Skeletal muscle satellite cell (primary cell): ENCODE measurements around the gene NTNG2.
"Not testable (repeated sequence)": the region's sequence is repeated elsewhere in the genome, so short reads cannot be mapped to it uniquely, and the experiment has no call there.

Source experiments
- H3K27me3 ChIP-seq: 2 replicates; pipeline ENCODE4 v1.7.0; 2013; ENCODE audit warnings: low read length; ENCODE audit not compliant: control insufficient read depth, insufficient read depth
- H3K36me3 ChIP-seq: 2 replicates; pipeline ENCODE4 v1.7.0; 2013; ENCODE audit warnings: mild to moderate bottlenecking, control low read depth, low read length; ENCODE audit not compliant: insufficient read depth
- H3K4me1 ChIP-seq: 2 replicates; pipeline ENCODE4 v1.7.0; 2013; ENCODE audit warnings: low read length; ENCODE audit not compliant: control insufficient read depth, insufficient read depth
- H3K4me2 ChIP-seq: 2 replicates; pipeline ENCODE4 v1.7.0; 2013; ENCODE audit warnings: mild to moderate bottlenecking, low read length
- H3K4me3 ChIP-seq: 2 replicates; pipeline ENCODE4 v1.7.0; 2013; ENCODE audit warnings: low read length
- H3K9ac ChIP-seq: 2 replicates; pipeline ENCODE4 v1.7.0; 2013; ENCODE audit warnings: mild to moderate bottlenecking, low read depth, low read length, moderate library complexity
- H3K9me3 ChIP-seq: replicated peaks from 2 replicates; pipeline ENCODE4 v1.7.0; 2013; ENCODE audit warnings: mild to moderate bottlenecking, control low read depth, low read length

NTNG2 gene

DNA sequence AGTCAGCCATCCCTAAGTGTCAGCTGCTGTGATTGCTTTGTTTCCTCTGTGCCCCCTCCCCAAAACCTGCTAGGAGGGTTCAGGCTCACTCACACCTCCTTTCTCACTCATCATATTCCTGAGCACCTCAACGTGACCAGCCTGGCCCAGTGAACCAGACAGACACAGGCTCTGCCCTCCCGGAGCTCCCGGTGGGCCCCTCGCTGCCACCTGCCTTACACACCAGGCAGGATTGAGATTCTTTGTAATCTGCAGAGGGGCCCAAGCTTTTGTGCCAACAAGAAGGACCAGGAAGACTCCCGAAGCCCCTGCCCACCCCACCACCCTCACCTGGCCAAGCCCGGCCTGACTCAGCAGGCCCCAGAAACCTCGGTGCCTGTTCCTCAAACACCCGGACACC, 87.8 kb downstream of the NTNG2 start:
- H3K4me1 ChIP-seq: no peaks in the 10 kb centered on the region

DNA sequence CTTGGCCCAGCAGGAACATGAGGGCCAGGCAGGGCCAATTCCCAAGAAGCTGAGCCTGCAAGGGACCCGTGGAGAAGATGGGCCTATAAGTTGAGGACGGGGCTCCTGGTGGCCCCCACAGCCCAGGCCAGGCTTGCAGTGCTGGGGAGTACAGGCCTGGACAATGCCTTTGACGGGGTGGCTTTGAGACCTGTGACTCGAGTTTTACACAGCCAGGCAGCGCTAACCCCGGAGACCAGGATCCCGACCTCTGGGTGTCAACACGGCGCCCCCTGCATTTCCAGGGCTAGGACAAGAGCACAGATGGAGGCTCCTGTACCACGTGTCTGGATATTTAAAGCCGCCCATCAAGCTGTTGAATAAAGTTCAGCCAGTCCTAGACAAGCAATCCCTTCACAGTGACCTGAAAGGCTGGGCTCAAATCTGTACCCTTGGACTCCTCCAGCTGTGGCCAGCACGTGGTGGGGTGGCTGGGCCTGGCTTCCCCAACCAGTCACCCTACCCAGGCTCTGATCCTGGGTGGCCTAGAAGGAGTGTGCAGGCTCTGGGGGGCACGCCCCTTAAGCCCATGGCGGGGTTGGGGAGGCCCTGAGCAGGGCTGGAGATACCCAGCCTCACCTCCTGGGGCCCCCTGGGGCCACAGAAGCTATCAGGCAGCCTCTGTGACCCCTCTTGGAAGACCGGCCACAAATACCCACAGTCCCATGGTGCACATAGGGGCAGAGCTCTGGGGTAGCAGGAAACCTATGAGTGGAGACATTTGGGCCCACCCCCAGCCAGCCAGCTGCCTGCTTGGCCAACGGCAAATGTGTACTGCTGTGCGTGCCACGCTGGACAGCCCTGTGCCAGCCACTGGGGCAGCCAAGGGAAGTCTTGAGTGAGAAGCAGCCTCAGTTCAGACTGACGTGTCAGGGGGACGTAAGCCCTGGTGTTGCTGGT, 88.7 kb downstream of the NTNG2 start:
- no peaks in the 10 kb centered on the region for H3K4me1 ChIP-seq
- no peak overlapping the region for H3K4me2 ChIP-seq
- no peaks in the 10 kb centered on the region for H3K9me3 ChIP-seq
- H3K9ac ChIP-seq: no peak overlapping the region
- no peak overlapping the region for H3K4me3 ChIP-seq
- H3K36me3 ChIP-seq: no peaks in the 10 kb centered on the region
- peaks cover 29% of the 10 kb centered on the region for H3K27me3 ChIP-seq

More for the DNA sequence above, 87.8 kb downstream of the NTNG2 start:
- no peak overlapping the region for H3K4me3 ChIP-seq
- H3K36me3 ChIP-seq: no peaks in the 10 kb centered on the region
- H3K27me3 ChIP-seq: peaks cover 38% of the 10 kb centered on the region
- no peak overlapping the region for H3K9ac ChIP-seq
- no peak overlapping the region for H3K4me2 ChIP-seq
- no peaks in the 10 kb centered on the region for H3K9me3 ChIP-seq

DNA sequence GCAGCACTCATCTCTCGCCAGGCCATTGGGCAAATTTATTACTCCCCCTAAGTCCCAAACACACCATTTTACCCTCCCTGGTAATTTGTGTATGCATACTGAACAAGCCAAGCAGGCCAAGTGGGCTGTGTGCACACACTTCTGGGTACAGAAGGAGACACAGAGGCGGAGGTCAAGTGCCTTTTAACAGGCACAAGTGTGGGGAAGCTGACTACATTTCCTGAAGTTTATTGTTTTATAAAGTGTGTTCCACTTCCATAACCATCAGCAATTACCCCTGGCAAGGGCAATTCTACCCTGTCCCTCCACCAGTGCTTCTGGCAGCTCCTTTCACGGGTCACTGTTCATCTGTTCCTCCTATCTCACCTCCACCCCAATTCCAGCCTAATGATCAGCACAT, 99.0 kb downstream of the NTNG2 start:
- no peaks in the 10 kb centered on the region for H3K9me3 ChIP-seq
- H3K9ac ChIP-seq: no peak overlapping the region
- H3K4me3 ChIP-seq: no peak overlapping the region
- no peaks in the 10 kb centered on the region for H3K27me3 ChIP-seq
- H3K4me2 ChIP-seq: no peak overlapping the region
- peaks cover 35% of the 10 kb centered on the region for H3K36me3 ChIP-seq
- no peaks in the 10 kb centered on the region for H3K4me1 ChIP-seq

DNA sequence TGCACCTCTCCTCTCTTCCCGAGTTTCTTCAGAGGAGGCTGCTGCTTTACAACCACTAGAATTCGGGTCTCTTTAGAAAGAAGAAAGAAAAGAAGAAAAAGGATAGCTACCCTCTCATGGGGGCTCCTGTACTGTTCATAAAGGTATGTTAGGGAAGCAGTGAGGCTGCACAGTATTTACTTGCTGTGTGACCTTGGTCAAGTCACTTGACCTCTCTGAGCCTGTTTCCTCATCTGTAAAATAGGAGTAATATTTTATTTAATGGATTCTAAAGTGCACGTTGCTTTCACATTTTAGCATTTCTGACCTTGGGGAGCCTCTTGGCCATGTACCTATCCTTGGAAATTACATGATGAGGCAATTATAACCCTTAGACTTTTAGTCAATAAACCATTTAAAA, 104.2 kb downstream of the NTNG2 start:
- H3K9me3 ChIP-seq: no peaks in the 10 kb centered on the region
- no peaks in the 10 kb centered on the region for H3K4me1 ChIP-seq
- no peaks in the 10 kb centered on the region for H3K27me3 ChIP-seq
- no peak overlapping the region for H3K9ac ChIP-seq
- H3K4me3 ChIP-seq: no peak overlapping the region
- H3K36me3 ChIP-seq: peaks cover 78% of the 10 kb centered on the region
- H3K4me2 ChIP-seq: no peak overlapping the region

DNA sequence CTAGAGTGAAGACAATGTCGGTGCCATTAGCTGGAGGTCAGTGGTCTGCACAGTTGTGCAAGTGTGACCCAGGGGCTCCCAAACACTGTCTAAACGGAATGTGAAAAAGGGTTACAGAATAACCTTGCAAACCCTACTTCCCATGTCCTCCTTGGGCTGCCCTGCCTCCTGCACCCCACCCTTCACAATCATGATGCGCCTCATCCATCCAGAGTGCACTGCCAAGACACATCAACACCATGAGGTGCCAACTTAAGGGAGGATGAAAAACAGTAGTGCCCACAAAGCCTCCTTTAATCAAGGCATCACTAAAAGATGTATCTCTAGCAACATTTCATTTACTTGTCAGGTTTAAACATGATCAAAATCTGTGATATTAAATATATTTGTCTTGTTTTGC, 105.8 kb downstream of the NTNG2 start:
- H3K36me3 ChIP-seq: peaks cover 75% of the 10 kb centered on the region
- H3K27me3 ChIP-seq: no peaks in the 10 kb centered on the region
- no peaks in the 10 kb centered on the region for H3K4me1 ChIP-seq
- H3K4me2 ChIP-seq: no peak overlapping the region
- no peak overlapping the region for H3K9ac ChIP-seq
- no peak overlapping the region for H3K4me3 ChIP-seq
- H3K9me3 ChIP-seq: no peaks in the 10 kb centered on the region

DNA sequence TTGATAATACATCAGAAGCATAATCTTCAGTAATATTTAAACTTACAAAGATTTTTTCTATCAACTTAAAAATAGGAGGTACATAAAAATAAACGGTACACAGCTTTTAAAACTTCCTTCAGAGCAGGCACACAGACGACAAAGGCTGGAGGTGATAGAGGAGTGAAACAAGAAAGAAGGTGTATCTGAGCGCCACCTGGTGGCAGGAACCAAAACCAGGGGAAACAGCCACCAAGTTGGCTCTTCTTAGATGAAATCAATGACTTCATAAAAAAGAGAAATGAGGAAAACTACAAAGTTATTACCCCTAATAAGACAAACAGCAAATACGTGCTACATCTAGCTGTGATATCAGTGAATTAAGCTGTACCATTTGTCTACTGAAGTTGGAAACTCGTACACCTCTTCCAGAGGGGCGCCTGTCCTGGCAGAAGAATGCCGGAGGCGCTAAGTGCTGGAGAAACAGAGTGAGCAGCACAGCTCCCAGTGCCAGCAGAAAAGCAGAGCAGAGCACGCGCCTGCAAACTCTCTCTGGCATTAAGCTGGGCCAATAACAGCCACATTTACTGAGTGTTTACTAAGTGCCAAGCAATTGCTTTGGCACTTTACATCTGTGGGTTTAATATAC, 107.0 kb downstream of the NTNG2 start:
- peaks cover 75% of the 10 kb centered on the region for H3K36me3 ChIP-seq
- H3K9me3 ChIP-seq: no peaks in the 10 kb centered on the region
- H3K9ac ChIP-seq: no peak overlapping the region
- H3K27me3 ChIP-seq: no peaks in the 10 kb centered on the region
- no peak overlapping the region for H3K4me2 ChIP-seq
- H3K4me1 ChIP-seq: no peaks in the 10 kb centered on the region
- H3K4me3 ChIP-seq: no peak overlapping the region

DNA sequence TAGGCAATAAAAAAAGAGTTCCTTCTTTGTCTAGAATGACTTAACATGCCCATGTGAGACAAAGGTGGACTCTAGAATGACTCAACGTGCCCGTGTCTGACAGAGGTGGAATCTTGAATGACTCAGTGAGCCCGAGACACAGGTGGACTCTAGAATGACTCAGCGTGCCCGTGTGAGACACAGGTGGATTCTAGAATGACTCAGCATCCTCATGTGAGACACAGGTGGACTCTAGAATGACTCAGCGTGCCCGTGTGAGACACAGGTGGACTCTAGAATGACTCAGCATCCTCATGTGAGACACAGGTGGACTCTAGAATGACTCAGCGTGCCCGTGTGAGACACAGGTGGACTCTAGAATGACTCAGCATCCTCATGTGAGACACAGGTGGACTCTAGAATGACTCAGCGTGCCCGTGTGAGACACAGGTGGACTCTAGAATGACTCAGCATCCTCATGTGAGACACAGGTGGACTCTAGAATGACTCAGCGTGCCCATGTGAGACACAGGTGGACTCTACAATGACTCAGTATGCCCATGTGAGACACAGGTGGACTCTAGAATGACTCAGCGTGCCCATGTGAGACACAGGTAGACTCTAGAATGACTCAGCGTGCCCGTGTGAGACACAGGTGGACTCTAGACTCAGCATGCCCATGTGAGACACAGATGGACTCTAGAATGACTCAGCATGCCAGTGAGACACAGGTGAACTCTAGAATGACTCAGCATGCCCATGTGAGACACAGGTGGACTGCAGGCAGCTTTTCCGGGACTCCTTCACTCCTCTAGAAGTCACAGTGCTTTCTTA, 108.1 kb downstream of the NTNG2 start:
- H3K27me3 ChIP-seq, H3K4me3 ChIP-seq, H3K9ac ChIP-seq, H3K4me1 ChIP-seq, H3K9me3 ChIP-seq, H3K4me2 ChIP-seq: not testable (repeated sequence)
- H3K36me3 ChIP-seq: peaks cover 74% of the 10 kb centered on the region

DNA sequence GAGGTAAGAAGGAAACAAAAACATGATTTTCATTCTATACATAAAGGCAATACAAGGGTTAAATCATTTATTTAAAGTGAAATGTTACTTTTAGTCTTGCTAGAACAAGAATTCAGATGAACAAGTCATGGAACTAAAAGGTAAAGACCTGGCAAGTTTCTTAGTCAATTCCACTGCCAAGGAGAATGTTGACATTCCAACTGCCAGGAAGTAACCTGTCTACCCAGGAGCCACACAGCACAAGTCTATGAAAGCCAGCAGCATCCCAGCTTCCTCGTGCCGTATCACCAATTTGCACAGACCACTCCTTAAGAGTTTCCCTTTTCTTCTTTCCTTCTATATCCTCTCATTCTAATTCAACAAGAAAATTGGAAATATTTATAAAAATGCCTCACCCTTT, 113.0 kb downstream of the NTNG2 start:
- H3K27me3 ChIP-seq: no peaks in the 10 kb centered on the region
- no peak overlapping the region for H3K4me3 ChIP-seq
- no peak overlapping the region for H3K9ac ChIP-seq
- H3K4me2 ChIP-seq: no peak overlapping the region
- H3K36me3 ChIP-seq: peaks cover 81% of the 10 kb centered on the region
- no peaks in the 10 kb centered on the region for H3K9me3 ChIP-seq
- no peaks in the 10 kb centered on the region for H3K4me1 ChIP-seq

DNA sequence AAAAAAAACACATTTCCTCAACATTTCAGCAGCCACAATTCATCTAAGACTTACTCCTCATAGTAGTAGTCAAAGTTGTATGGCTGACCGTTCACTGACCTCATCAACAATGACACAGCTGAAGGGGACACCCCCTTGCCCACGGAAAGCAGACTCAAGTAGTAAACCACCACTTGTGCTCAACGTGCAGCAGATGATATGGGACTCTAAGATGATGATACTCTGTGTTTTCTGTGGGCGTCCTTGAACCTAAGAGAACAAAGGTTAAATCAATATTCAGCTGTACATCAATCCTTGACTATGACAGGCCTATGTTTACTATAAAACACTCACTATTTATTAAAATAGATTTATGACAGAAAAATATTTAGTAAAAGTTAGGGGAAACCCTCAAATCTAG, 121.3 kb downstream of the NTNG2 start:
- Histone ChIP-seq H3K9me3 (no peaks in the 10 kb centered on the region), H3K36me3 (peaks cover 75% of the 10 kb centered on the region), H3K4me1 (peaks cover 5% of the 10 kb centered on the region), H3K4me3 (no peak overlapping the region), H3K4me2 (no peak overlapping the region), H3K9ac (no peak overlapping the region), H3K27me3 (no peaks in the 10 kb centered on the region)

DNA sequence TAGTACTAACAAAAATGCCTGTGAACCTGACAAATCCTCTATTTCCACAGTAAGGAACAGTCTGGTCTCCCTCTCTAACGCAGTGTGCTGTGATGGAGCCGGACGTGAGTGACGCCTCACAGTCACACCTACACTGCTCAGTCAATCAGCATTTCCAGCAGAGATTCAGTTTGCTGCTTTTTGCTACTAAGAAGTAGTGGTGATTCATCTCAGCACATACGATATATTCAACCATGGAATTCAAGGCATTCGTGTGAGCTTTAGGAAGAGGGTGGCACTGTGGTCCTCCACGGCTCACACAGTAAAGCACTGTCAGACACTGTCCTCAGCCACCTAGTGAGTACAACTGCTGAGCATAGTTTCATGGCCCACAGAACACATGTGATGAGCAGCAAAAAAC, 122.0 kb downstream of the NTNG2 start:
- Histone ChIP-seq H3K9ac (no peak overlapping the region), H3K4me2 (no peak overlapping the region), H3K36me3 (peaks cover 70% of the 10 kb centered on the region), H3K4me1 (peaks cover 12% of the 10 kb centered on the region), H3K4me3 (no peak overlapping the region), H3K9me3 (no peaks in the 10 kb centered on the region), H3K27me3 (no peaks in the 10 kb centered on the region)

DNA sequence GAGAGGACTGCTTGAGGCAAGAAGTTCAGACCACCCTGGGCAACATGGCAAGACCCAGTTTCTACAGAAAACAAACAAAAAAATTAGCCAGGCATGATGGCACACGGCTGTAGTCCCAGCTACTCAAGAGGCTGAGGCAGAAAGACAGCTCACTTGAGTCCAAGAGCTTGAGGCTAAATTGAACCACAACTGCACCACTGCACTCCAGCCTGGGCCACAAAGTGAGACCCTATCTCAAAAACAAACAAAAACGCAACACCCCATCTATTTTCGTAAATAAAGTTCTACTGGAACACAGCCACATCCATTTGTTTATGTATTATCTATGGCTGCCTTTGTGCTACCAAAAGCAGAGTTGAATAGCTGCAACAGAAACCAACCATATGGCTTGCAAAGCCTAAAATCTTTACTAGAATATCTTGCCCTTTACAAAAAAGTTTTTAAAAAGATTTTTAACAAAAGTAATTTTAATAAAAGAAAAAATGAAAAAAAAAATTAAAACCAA, 125.5 kb downstream of the NTNG2 start:
- no peak overlapping the region for H3K4me2 ChIP-seq
- no peaks in the 10 kb centered on the region for H3K27me3 ChIP-seq
- H3K9me3 ChIP-seq: no peaks in the 10 kb centered on the region
- H3K4me3 ChIP-seq: no peak overlapping the region
- peaks cover 16% of the 10 kb centered on the region for H3K4me1 ChIP-seq
- peaks cover 47% of the 10 kb centered on the region for H3K36me3 ChIP-seq
- no peak overlapping the region for H3K9ac ChIP-seq
